GM18870 (cell line): ENCODE measurements around the gene TMEM191B.
"Not testable (repeated sequence)": the region's sequence is repeated elsewhere in the genome, so short reads cannot be mapped to it uniquely, and the experiment has no call there.

Experiments
- ATAC-seq: cut with Tn5 transposase; IDR thresholded peaks from one replicate; pipeline ENCODE4 v1.9.1; 2021; ENCODE audit warnings: moderate library complexity; ENCODE audit not compliant: unreplicated experiment

Gene TMEM191B

DNA sequence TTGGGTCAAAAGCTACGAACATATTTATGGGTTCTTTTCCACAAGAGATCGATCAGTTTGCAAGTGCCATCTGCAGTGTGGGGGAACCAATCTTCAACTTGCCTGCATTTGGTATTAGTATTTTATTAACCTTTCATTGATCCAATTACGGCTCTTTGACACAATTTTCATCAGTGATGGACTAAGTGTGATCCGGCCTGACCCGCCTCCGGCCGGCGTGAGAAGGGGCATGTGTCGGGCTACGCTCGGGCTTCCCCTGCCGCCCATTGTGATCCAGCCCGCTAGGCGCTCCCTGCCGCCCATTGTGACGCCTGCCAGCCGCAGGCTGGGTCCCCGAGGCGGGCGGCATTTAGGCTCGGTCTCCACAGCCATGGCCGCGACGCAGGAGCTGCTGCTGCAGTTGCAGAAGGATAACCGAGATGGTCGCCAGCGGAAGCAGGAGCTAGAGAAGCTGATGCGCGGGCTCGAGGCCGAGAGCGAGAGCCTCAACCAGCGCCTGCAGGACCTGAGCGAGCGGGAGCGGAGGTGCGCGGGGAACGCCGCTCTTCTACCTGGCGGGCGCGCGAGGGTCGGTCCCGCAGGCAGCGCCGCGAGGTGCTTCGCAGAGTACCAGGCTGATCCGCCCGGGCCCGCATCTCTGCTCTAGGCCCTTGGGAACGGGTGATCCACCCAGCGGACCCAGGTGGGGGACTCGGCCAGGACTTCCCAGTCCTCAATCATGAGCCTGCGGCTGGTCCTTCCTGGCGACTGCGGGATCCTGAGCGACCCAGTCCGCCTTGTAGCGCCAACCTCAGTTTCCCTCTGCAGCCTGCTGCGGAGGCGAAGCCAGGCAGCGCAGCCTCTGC lies at the start of gene TMEM191B:
TMEM191B (plus strand) TSS at position 51 of the 845 bp plus-strand sequence; CDS start at position 230, 179 bp downstream.
- ATAC-seq: peak; percentile 22

- ATAC-seq: not testable (repeated sequence)
Measured at GRCh38 chr22:18496227-18496626, 31.4 kb upstream of the TMEM191B start.

DNA sequence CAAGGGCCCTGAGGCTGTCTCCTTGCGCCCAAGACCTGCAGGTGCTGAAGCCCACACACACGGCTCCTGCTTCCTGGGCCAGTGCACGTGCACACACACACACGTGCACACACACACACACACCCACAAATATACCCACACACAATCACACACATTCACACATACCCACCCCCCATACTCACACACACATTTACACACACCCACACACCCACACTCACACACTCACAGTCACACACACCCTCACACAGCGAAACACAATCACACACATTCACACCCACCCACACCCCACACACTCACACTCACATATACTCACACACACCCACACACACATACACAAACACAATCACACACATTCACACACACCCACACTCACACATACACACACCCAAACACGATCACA lies 16.3 kb upstream of the TMEM191B start:
- not testable (repeated sequence) for ATAC-seq

GRCh38 chr22:18512378-18512777 lies 15.2 kb upstream of the TMEM191B start:
- not testable (repeated sequence) for ATAC-seq

- not testable (repeated sequence) for ATAC-seq
Measured at GRCh38 chr22:18513454-18513853, 14.1 kb upstream of the TMEM191B start.

GRCh38 chr22:18518061-18518460 lies 9.5 kb upstream of the TMEM191B start, which contains the start of gene GGTLC3:
Gene GGTLC3, minus strand, starts transcription at chr22:18518161. Its CDS starts 264 bp downstream, at chr22:18517897.
- ATAC-seq: not testable (repeated sequence)

GRCh38 chr22:18522762-18523161 lies 4.8 kb upstream of the TMEM191B start:
- not testable (repeated sequence) for ATAC-seq

- not testable (repeated sequence) for ATAC-seq
Measured at GRCh38 chr22:18523328-18523727, 4.3 kb upstream of the TMEM191B start.

DNA sequence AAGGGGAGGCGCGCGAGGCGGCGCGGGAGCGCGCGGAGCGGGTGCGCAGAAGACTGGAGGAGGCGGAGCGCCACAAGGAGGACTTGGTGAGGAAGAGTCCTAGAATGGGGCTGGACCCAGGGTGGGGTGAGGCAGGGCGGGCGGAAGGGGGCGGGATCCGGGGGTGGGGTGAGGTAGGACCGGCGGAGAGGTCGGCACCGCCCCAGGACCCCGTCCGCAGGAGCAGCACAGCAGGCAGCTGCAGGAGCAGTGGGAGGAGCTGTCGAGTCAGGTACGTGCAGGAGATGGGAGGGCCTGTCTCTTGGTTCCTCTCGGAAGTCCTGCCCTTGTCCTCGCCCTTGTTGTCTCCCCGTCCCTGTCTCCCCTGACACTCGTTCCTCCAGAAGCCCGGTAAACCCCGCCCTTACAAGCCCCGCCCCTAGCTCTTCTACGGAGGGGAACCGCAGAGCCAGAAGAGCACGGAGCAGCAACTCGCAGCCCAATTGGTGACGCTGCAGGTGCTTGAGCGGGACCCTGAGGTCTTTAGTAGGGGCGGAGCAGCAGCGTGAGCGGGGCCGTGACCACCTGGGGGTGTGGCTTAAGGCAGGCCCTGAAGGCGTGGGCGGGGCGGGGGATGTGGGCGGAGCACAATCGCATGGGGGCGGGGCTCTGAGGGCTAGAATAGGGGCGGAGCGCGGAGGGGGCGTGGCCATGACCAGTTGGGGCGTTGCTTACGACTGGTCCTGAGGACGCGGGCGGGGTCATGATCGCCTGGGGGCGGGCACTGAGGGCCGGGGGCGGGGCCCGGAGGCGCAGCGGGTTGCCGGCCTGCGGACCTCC lies 1.2 kb downstream of the TMEM191B start:
- peak; percentile 57 for ATAC-seq

GRCh38 chr22:18529416-18530145 lies 2.0 kb downstream of the TMEM191B start:
- peak; percentile 26 for ATAC-seq

DNA sequence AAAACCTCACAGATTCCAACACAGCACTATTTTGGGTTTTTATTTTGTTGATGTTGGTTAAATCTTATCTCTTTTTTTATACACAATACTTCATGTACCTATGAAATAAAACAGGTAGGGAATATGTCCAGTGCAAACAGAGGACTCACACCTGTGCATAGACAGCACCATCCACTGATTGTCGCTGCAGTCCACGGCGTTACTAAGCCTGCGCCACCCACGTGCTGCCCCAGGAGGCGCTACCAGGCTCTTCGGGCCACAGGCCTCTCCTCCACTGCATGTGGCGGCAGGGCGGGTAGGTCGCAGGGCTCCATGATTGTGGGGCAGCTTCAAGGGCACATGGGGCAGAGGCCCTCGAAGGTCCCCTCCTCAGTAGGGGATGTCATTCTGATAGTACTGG lies 6.0 kb downstream of the TMEM191B start:
- ATAC-seq: not testable (repeated sequence)

GRCh38 chr22:18534315-18534714 lies 6.7 kb downstream of the TMEM191B start:
- not testable (repeated sequence) for ATAC-seq

GRCh38 chr22:18539994-18540393 lies 12.4 kb downstream of the TMEM191B start:
- ATAC-seq: not testable (repeated sequence)

DNA sequence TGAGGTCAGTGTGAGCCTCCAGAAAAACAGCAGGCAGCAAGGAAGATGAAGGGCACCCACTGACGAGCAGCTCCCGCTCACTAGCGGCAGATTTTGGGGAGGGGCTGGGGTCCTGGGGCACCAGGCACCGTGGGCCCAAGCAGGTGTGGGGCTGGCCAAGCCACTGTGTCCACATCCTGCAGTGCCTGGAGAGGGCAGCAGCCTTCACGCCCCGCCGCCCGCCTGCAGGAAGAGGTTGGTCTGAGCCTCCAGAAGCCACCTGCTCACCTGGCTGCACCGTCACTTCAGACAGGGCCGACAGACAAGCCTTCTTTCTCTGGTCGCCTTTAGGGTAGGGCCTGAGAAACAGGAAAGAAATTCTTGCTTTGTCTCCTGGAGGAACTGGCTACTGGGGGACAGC lies 15.8 kb downstream of the TMEM191B start:
- not testable (repeated sequence) for ATAC-seq

DNA sequence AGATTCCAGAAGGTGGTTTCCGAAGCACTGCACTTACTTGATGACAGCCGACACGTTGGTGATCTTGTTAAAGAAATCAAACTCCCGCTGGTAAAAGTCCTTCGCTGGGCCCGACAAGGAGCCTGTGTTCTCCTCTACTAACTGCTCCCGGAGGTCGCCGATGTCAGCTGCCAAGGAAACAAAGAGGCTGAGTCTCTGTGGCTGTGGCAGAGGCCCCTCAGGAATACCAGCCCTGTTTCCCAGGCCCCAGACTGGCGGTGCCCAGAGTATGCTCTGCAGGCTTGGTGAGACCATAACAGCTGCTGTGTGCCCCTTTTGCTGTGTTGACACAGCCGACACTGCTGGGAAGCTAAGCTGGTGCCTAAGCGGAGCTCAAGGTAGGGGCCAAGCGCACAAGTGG lies 17.0 kb downstream of the TMEM191B start:
- ATAC-seq: not testable (repeated sequence)

DNA sequence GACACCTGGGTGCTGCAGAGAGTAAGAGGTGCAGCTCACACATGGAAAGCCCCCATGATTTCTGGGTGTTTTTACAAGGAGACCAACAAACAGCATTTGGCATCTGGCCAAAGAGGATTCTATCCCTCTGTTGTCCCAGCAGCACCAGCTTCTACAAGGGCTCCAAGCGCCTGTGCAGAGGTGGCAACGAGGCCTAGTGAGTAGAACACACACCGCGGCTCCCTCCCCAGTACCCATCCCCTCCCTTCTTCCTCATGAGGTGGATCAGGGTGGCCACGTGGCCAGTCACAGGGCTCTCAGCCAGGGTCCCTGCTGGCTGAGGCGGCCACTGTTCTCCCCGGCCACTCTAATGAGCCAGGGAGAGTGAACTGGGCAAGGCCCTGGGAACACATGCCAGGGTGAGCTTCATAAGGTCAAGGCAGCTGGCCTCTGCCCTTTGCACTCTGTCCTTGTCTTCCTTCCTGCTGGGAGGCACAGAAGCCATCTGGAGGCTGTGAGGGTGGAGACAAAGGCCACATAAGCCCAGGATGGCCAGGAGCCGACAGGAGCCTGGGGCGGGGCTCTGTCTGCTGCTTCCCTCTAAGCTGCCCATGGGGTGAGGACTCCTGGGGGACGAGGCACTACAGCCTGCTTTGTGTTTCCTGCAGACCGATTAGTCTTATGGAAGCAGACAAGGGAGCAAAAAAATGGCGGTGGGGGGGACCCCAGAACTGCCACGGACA lies 22.0 kb downstream of the TMEM191B start:
- ATAC-seq: not testable (repeated sequence)

GRCh38 chr22:18551046-18551445 lies 23.4 kb downstream of the TMEM191B start:
- ATAC-seq: not testable (repeated sequence)

DNA sequence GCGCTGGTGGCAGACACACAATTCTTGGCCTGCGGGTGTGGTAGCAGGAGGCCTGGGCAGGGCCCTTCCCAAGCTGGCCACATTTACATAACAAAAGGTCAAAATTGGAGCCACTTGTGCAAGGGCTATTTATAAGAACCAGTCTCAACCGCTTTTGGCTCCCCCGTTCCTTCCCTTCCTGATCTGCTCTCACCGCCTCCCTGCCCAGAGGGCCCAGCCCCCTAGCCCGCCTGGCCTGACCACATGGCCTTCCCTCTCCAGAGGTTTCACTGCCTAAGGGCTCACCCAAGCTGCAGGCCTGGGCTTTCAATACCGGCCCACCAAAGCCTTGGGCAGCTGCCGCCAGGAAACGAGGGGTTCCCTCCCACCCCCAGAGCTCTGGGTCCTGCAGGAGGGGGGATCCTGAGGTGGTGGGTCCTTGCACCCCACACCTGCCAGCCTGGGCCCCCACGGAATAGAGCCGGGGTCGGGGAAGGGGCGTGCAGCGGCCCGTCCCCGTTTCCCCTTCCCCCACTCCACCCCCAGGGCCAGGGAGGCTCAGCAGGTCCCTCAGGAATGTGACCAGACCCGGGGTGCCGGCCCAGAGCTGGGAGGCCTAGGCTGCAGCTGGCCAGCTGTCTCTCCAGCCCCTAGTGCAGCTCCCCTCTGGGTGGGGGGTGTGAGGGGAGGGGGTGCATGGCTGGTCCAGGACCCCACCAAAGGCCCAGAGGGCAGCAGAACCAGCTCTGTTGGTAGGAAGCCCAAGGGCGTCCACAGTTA lies 25.4 kb downstream of the TMEM191B start:
- ATAC-seq: not testable (repeated sequence)
